GM12878 (cell line): Measurements from ENCODE around the gene MCM5. TPM values are rescaled to one million over a fixed set of nuclear protein-coding genes. Genes with fewer than 3 reads are reported as not detected.
"Not testable (repeated sequence)": the region's sequence is repeated elsewhere in the genome, so short reads cannot be mapped to it uniquely, and the experiment has no call there.

Experiments
- ATAC-seq: fragments of 200-7000 bp; cut with Tn5 transposase; 3 replicates; pipeline ENCODE4 v1.9.1; 2020; ENCODE audit warnings: mild to moderate bottlenecking, moderate library complexity
- BruUV-seq: library from RNA; stranded (reverse); fragments of 400-500 nt; replicated peaks from 2 replicates; lab custom pipeline; 2021; lab: Mats Ljungman, UMichigan
- CTCF ChIA-PET: fragments of 300-600 bp; sonication (Branson Sonifier 250); formaldehyde crosslinking; extraction: SDS; loops from one replicate; lab custom pipeline; 2021; ENCODE audit warnings: inconsistent platforms; lab: Yijun Ruan, JAX
- POLR2A ChIA-PET: fragments of 350-600 bp; formaldehyde crosslinking; extraction: SDS; loops from one replicate; lab custom pipeline; 2021; ENCODE audit warnings: inconsistent platforms; lab: Charles Lee
- RAD21 ChIA-PET: fragments of 300-600 bp; sonication (Branson Sonifier 250); formaldehyde crosslinking; loops from one replicate; lab custom pipeline; 2023; ENCODE audit warnings: antibody characterized with exemption; ENCODE audit not compliant: unreplicated experiment; lab: Charles Lee
- SMC1A ChIA-PET: fragments of 300-600 bp; sonication (Branson Sonifier 250); formaldehyde crosslinking; loops from one replicate; lab custom pipeline; 2023; ENCODE audit not compliant: unreplicated experiment, uncharacterized antibody; lab: Charles Lee
- DNase-seq: peaks from one replicate; pipeline ENCODE4 v3.0.0-alpha.2; 2011; ENCODE audit warnings: low read depth, low spot score
- FAIRE-seq: peaks from 3 replicates; lab custom pipeline; 2011; peaks lifted over from hg19 to GRCh38; lab: Jason Lieb, UNC
- H2AFZ ChIP-seq: 2 replicates; pipeline ENCODE4 v1.6.0; 2011; ENCODE audit warnings: low read depth, low read length, control low read depth; ENCODE audit not compliant: control insufficient read depth
- H3K27ac ChIP-seq: 2 replicates; pipeline ENCODE4 v1.5.1; 2011; ENCODE audit warnings: control low read depth; ENCODE audit not compliant: control insufficient read depth, insufficient read depth
- H3K27me3 ChIP-seq, 2 experiments: replicated peaks in 1 of 2; 2 replicates each; pipeline versions ENCODE4 v1.6.0 to v1.6.1; 2011; ENCODE audit warnings: low read length in 1 of 2; ENCODE audit not compliant: control insufficient read depth in 2 of 2, insufficient read depth in 2 of 2
- H3K36me3 ChIP-seq, 2 experiments: 2 replicates each; pipeline ENCODE4 v1.5.1; 2011; ENCODE audit warnings: low read length in 1 of 2; ENCODE audit not compliant: control insufficient read depth in 2 of 2, insufficient read depth in 2 of 2
- H3K4me1 ChIP-seq: 2 replicates; pipeline ENCODE4 v1.6.1; 2011; ENCODE audit warnings: mild to moderate bottlenecking, low read length, moderate library complexity, mixed read lengths; ENCODE audit not compliant: control insufficient read depth, insufficient read depth
- H3K4me2 ChIP-seq: 2 replicates; pipeline ENCODE4 v1.6.0; 2011; ENCODE audit warnings: control low read depth; ENCODE audit not compliant: control insufficient read depth, insufficient read depth
- H3K4me3 ChIP-seq: fragments of 200-600 bp; sonication (generic); 2 replicates; pipeline ENCODE4 v1.5.1; 2016
- H3K79me2 ChIP-seq: 2 replicates; pipeline ENCODE4 v1.6.0; 2011; ENCODE audit warnings: low read length; ENCODE audit not compliant: control insufficient read depth, insufficient read depth
- H3K9ac ChIP-seq: 2 replicates; pipeline ENCODE4 v1.8.0; 2011; ENCODE audit warnings: low read length, control low read depth, mixed read lengths; ENCODE audit not compliant: control insufficient read depth, insufficient read depth
- H3K9me3 ChIP-seq: replicated peaks from 3 replicates; pipeline ENCODE4 v1.5.1; 2011; ENCODE audit warnings: mild to moderate bottlenecking, low read length; ENCODE audit not compliant: control insufficient read depth, insufficient read depth
- H4K20me1 ChIP-seq: 2 replicates; pipeline ENCODE4 v1.6.0; 2011; ENCODE audit not compliant: control insufficient read depth, insufficient read depth
- CEBPZ ChIP-seq: fragments of 150-350 bp; IDR thresholded peaks from 2 replicates; pipeline ENCODE4 v1.6.1; 2016; ENCODE audit warnings: low read depth, low read length
- IKZF1 ChIP-seq: fragments of 450-650 bp; conservative IDR thresholded peaks from 2 replicates; pipeline ENCODE4 v1.6.1; 2017; ENCODE audit warnings: antibody characterized with exemption, mild to moderate bottlenecking
- IKZF2 ChIP-seq, 2 experiments: fragments of 450-650 bp; IDR thresholded peaks; 2 replicates each; pipeline ENCODE4 v1.6.1; 2017; ENCODE audit warnings: mild to moderate bottlenecking in 2 of 2, moderate library complexity in 2 of 2
- WGBS: methylation state at CpG from one replicate; pipeline ENCODE4 v1.1.6; 2016; ENCODE audit warnings: low lambda C conversion rate; ENCODE audit not compliant: insufficient replicate concordance, insufficient coverage; ENCODE audit errors: missing lambda C conversion rate; 5-methylcytosine and 5-hydroxymethylcytosine counted together
- in situ Hi-C: fragments of 300-500 bp; cut with MboI; formaldehyde crosslinking; loops from 9 replicates; pipeline ENCODE4 v1.14.3; 2018; ENCODE audit warnings: mixed read lengths
- intact Hi-C: fragments of 100-400 bp; cut with micrococcal nuclease; formaldehyde crosslinking; loops from one replicate; pipeline ENCODE4 v1.14.2; 2022; ENCODE audit not compliant: unreplicated experiment
- polyA plus RNA-seq, 11 experiments: library from polyadenylated mRNA; depleted of rRNA in 4 of 11; unstranded in 6 of 11; stranded (reverse) in 5 of 11; fragments of >200 nt; fragmentation: Nextera tagmentation in 4 of 11; fragmentation: Illumina TruSeq in 1 of 11; extraction: Ambion mirVana in 4 of 11; extraction: Trizol in 1 of 11; gene quantifications; 1 replicate in 1 of 11; 2 replicates in 10 of 11; pipeline versions ENCODE4 v1.2.1 to v1.2.3, GENCODE V29; 2011 to 2016; ENCODE audit warnings: inconsistent platforms in 2 of 11, missing spikeins in 2 of 11, low read depth in 1 of 11
- total RNA-seq, 4 experiments: library from RNA; depleted of rRNA in 3 of 4; stranded (reverse); fragments of >200 nt in 3 of 4; fragmentation: Illumina TruSeq in 1 of 4; extraction: Trizol in 1 of 4; gene quantifications; 2 replicates each; pipeline versions ENCODE4 v1.2.1 to v1.2.3, GENCODE V29; 2013 to 2021

The MCM5 gene
- total and polyA plus RNA-seq, 10 of the 15 experiments (the other 5 are each of a cell fraction or from before 2014, with no cell fraction given) = 14.1 to 360 (median 164) TPM

GRCh38 chr22:35394810-35395563 is 5.0 kb upstream of the MCM5 start (continued):
- no peak for TF ChIP-seq CEBPZ

GRCh38 chr22:35396622-35397021 is 3.3 kb upstream of the MCM5 start:
- H3K27me3 ChIP-seq, H3K9ac ChIP-seq, H4K20me1 ChIP-seq, H3K4me2 ChIP-seq, DNase-seq, H3K36me3 ChIP-seq, ATAC-seq, FAIRE-seq, BruUV-seq, H3K9me3 ChIP-seq, intact Hi-C loops, H3K4me3 ChIP-seq: not testable (repeated sequence)
- RAD21 ChIA-PET = interaction anchor here (0.7 to 4.8 kb wide), 6 partner anchors 13 to 87 kb away, joined by 4 to 29 read pairs (median 5); partner anchors contain the start of gene HMOX1
- Histone ChIP-seq H3K79me2 (peaks cover 22% of the 10 kb centered on the region), H3K4me1 (peaks cover 40% of the 10 kb centered on the region), H3K27ac (peak overlapping the region; percentile 36; the same call in 1 of the 2 replicates), H2AFZ (peak overlapping the region; percentile 12; the same call in 1 of the 2 replicates)
- POLR2A ChIA-PET = interaction anchor here (0.7 to 4.8 kb wide), 6 partner anchors 12 to 25 kb away, joined by 3 to 46 read pairs (median 6); no protein-coding TSS in a partner anchor
- 26% methylated on average over 6 of the region's 6 CpGs for WGBS
- SMC1A ChIA-PET = interaction anchor here (1.1 to 8.6 kb wide), 6 partner anchors 12 to 186 kb away, joined by 3 to 79 read pairs (median 14); partner anchors contain the start of gene HMOX1
- TF ChIP-seq IKZF1 (peak; percentile 30; the same call in 1 of the 2 replicates), IKZF2 (IDR thresholded peaks at IDR 0.05) (peak; percentile 37; a peak in 1 of 4 replicates)
- CTCF ChIA-PET = interaction anchor here (0.9 to 4.1 kb wide), 5 partner anchors 12 to 45 kb away, joined by 3 to 26 read pairs (median 9); no protein-coding TSS in a partner anchor
- in situ Hi-C loops = loop anchor here (25.0 kb wide), 1 partner anchor 1816 kb away; the partner anchor contains the start of gene SSTR3
